K562 (cell line): ENCODE data around the gene ALCAM. TPM values are rescaled to one million over a fixed set of nuclear protein-coding genes. Genes with fewer than 3 reads are reported as not detected.

Experiments used
- ATAC-seq: fragments of 200-7000 bp; cut with Tn5 transposase; 3 replicates; pipeline ENCODE4 v1.9.1; 2020; ENCODE audit warnings: moderate library complexity
- BruUV-seq: library from RNA; stranded (reverse); fragments of 400-500 nt; replicated peaks from 2 replicates; lab custom pipeline; 2021; lab: Mats Ljungman, UMichigan
- CTCF ChIA-PET: fragments of 300-600 bp; formaldehyde crosslinking; extraction: SDS; loops from one replicate; lab custom pipeline; 2021; ENCODE audit warnings: low intra/inter-chr PET ratio; lab: Yijun Ruan, JAX
- POLR2A ChIA-PET: fragments of 300-600, 350-650 bp; sonication (Branson Sonifier 250); formaldehyde crosslinking; extraction: SDS; loops from one replicate; lab custom pipeline; 2021; ENCODE audit warnings: antibody characterized with exemption, inconsistent platforms; lab: Yijun Ruan, JAX
- DNase-seq, 4 experiments: peaks; one replicate each; pipeline versions ENCODE4 v3.0.0 to v3.0.0-alpha.2; 2011 to 2018; ENCODE audit warnings: low spot score in 3 of 4, mixed read lengths in 3 of 4; ENCODE audit errors: extremely low read depth in 1 of 4
- FAIRE-seq: peaks from 2 replicates; lab custom pipeline; 2011; peaks lifted over from hg19 to GRCh38; lab: Jason Lieb, UNC
- H2AFZ ChIP-seq: 2 replicates; pipeline ENCODE4 v1.6.0; 2011; ENCODE audit warnings: low read depth, low read length, control low read depth, inconsistent platforms
- H3K27ac ChIP-seq: fragments of 200-600 bp; 3 replicates; pipeline ENCODE4 v1.8.0; 2011; ENCODE audit warnings: low read depth, mild to moderate bottlenecking, control low read depth, inconsistent platforms, low read length, moderate library complexity, mixed read lengths; ENCODE audit errors: extremely low read depth
- H3K27me3 ChIP-seq, 2 experiments: fragments of 300-600 bp in 1 of 2; 2 replicates in 1 of 2; 3 replicates in 1 of 2; pipeline versions ENCODE4 v1.6.0 to v1.8.0; 2011; ENCODE audit warnings: inconsistent platforms in 2 of 2, low read length in 2 of 2, mild to moderate bottlenecking in 1 of 2, mixed read lengths in 1 of 2, moderate library complexity in 1 of 2; ENCODE audit not compliant: control insufficient read depth in 2 of 2, insufficient read depth in 2 of 2
- H3K36me3 ChIP-seq: fragments of 300-600 bp; 3 replicates; pipeline ENCODE4 v1.8.0; 2011; ENCODE audit warnings: mild to moderate bottlenecking, low read length, inconsistent platforms; ENCODE audit not compliant: control insufficient read depth, insufficient read depth
- H3K4me1 ChIP-seq, 2 experiments: fragments of 200-600 bp in 1 of 2; replicated peaks in 1 of 2; 2 replicates in 1 of 2; 3 replicates in 1 of 2; pipeline versions ENCODE4 v1.5.1 to v1.8.0; 2011; ENCODE audit warnings: inconsistent platforms in 2 of 2, low read length in 2 of 2, mild to moderate bottlenecking in 1 of 2, mixed read lengths in 1 of 2, moderate library complexity in 1 of 2; ENCODE audit not compliant: control insufficient read depth in 2 of 2, insufficient read depth in 2 of 2
- H3K4me2 ChIP-seq: 2 replicates; pipeline ENCODE4 v1.6.1; 2011; ENCODE audit warnings: low read length, control low read depth, inconsistent platforms, mixed read lengths; ENCODE audit not compliant: insufficient read depth
- H3K4me3 ChIP-seq: fragments of 200-600 bp; sonication (generic), shearing (Covaris generic); 2 replicates; pipeline ENCODE4 v1.5.1; 2016; ENCODE audit warnings: control low read depth, inconsistent platforms
- H3K79me2 ChIP-seq: fragments of 200-600 bp; 3 replicates; pipeline ENCODE4 v1.8.0; 2011; ENCODE audit warnings: low read length, inconsistent platforms; ENCODE audit not compliant: control insufficient read depth, insufficient read depth
- H3K9ac ChIP-seq, 2 experiments: 2 replicates each; pipeline versions ENCODE4 v1.6.0 to v1.6.1; 2011; ENCODE audit warnings: low read depth in 2 of 2, low read length in 2 of 2, control low read depth in 1 of 2, inconsistent platforms in 1 of 2, mild to moderate bottlenecking in 1 of 2, mixed read lengths in 1 of 2; ENCODE audit not compliant: insufficient read depth in 1 of 2
- H3K9me1 ChIP-seq: one replicate; pipeline ENCODE4 v1.6.0; 2011; ENCODE audit warnings: inconsistent platforms, mild to moderate bottlenecking, low read length, moderate library complexity; ENCODE audit not compliant: control insufficient read depth, insufficient read depth
- H3K9me3 ChIP-seq: replicated peaks from 2 replicates; pipeline ENCODE4 v1.5.1; 2011; ENCODE audit warnings: low read depth, low read length, inconsistent platforms; ENCODE audit not compliant: control insufficient read depth, insufficient read depth
- H4K20me1 ChIP-seq: replicated peaks from 2 replicates; pipeline ENCODE4 v1.6.1; 2011; ENCODE audit warnings: low read length, inconsistent platforms, mixed read lengths; ENCODE audit not compliant: control insufficient read depth, insufficient read depth
- DNMT1 ChIP-seq: fragments of 450-650 bp; IDR thresholded peaks from 2 replicates; pipeline ENCODE4 v1.6.1; 2016; ENCODE audit warnings: antibody characterized with exemption, mild to moderate bottlenecking
- HDAC8 ChIP-seq: fragments of 450-650 bp; IDR thresholded peaks from 2 replicates; pipeline ENCODE4 v1.6.1; 2016; ENCODE audit warnings: mild to moderate bottlenecking, missing genetic modification characterization, moderate library complexity, missing compliant biosample characterization
- RBM34 ChIP-seq: fragments of 200-400 bp; formaldehyde crosslinking; IDR thresholded peaks from 2 replicates; pipeline ENCODE4 v1.6.1; 2018; ENCODE audit warnings: low read length, borderline replicate concordance; ENCODE audit not compliant: insufficient read depth
- TBP ChIP-seq: optimal IDR thresholded peaks from 2 replicates; pipeline ENCODE3; 2011; ENCODE audit warnings: low read depth, low read length, improper control_type of control experiment
- TCF7L2 ChIP-seq: fragments of 150-350 bp; IDR thresholded peaks from 2 replicates; pipeline ENCODE4 v1.6.1; 2016; ENCODE audit warnings: low read depth, mild to moderate bottlenecking, low read length, moderate library complexity
- ZC3H4 ChIP-seq: sonication (generic); formaldehyde crosslinking; IDR thresholded peaks from 2 replicates; pipeline ENCODE4 v1.9.0; 2021; ENCODE audit warnings: missing genetic modification reagents, borderline replicate concordance
- ZNF277 ChIP-seq: fragments of 250-450 bp; sonication (Bioruptor Pico); IDR thresholded peaks from 2 replicates; pipeline ENCODE4 v1.8.0; 2022; ENCODE audit warnings: inconsistent platforms, mild to moderate bottlenecking, moderate library complexity, borderline replicate concordance
- WGBS: fragments of 100-300 bp; shearing (Covaris generic); methylation state at CpG from one replicate; pipeline ENCODE4 v1.1.6; 2016; ENCODE audit warnings: low coverage, mixed read lengths; ENCODE audit not compliant: insufficient coverage; ENCODE audit errors: missing lambda C conversion rate; 5-methylcytosine and 5-hydroxymethylcytosine counted together
- in situ Hi-C: fragments of 300-500 bp; cut with MboI; formaldehyde crosslinking; loops from 4 replicates; pipeline ENCODE4 v1.15.0; 2018; ENCODE audit warnings: inconsistent platforms, mixed read lengths
- intact Hi-C: fragments of 100-400 bp; cut with micrococcal nuclease; formaldehyde crosslinking; loops from 2 replicates; pipeline ENCODE4 v1.14.2; 2022
- polyA plus RNA-seq, 8 experiments: library from polyadenylated mRNA; depleted of rRNA in 4 of 8; stranded (reverse) in 5 of 8; unstranded in 3 of 8; fragments of >200 nt; fragmentation: Nextera tagmentation in 2 of 8; fragmentation: Illumina TruSeq in 1 of 8; extraction: Ambion mirVana in 2 of 8; extraction: Trizol in 1 of 8; gene quantifications; 2 replicates each; pipeline versions ENCODE4 v1.2.1 to v1.2.3, GENCODE V29; 2011 to 2014; ENCODE audit warnings: inconsistent platforms in 1 of 8, missing spikeins in 1 of 8
- total RNA-seq, 7 experiments: library from RNA; depleted of rRNA in 6 of 7; stranded (reverse); fragments of >200 nt in 6 of 7; fragmentation: Illumina TruSeq in 2 of 7; extraction: Trizol in 2 of 7; gene quantifications; 2 replicates each; pipeline versions ENCODE4 v1.2.1 to v1.2.3, GENCODE V29; 2011 to 2021; ENCODE audit warnings: low replicate concordance in 1 of 7

Gene ALCAM
- total and polyA plus RNA-seq, 9 of the 15 experiments (the other 6 are each of a cell fraction or from before 2014, with no cell fraction given): 0.03 to 0.98 (median 0.14) TPM; not detected in 1

DNA sequence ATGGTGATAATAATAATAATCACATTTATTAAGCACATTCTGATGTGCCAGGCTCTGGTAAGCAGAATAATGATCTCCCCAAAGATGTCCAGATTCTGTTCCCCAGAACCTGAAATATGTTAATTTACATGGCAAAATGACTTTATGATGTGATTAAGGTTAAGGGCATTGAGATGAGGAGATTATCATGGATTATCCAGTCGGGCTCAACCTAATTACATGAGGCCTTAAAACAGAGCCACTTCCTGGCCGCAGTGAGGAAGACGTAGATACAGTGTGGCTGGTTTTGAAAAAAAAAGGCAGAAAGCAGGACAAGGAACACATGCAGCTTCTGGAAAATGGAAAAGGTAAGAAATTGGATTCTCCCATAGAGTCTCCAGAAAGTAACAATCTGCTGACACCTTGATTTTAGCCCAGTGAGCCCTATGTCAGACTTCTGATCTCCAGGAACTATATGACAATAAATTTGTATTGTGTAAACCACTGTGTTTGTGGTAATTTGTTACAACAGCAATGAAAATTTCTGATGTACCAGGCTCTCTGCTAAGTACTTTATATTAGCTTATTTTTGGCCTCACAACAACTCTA lies 126.7 kb downstream of the ALCAM start:
- no peak overlapping the region for H3K9ac ChIP-seq
- no peak overlapping the region for H3K4me2 ChIP-seq
- H3K79me2 ChIP-seq: no peaks in the 10 kb centered on the region
- no peak for TF ChIP-seq DNMT1
- TF ChIP-seq TCF7L2: no peak
- TF ChIP-seq HDAC8 (tag): no peak
- TF ChIP-seq ZNF277 (CRISPR knock-in tag): no peak
- no peak for TF ChIP-seq RBM34
- no peak for TF ChIP-seq ZC3H4
- TF ChIP-seq TBP: no peak
- H3K4me1 ChIP-seq: no peaks in the 10 kb centered on the region
- intact Hi-C loops: no loop called here
- H3K27me3 ChIP-seq: no peaks in the 10 kb centered on the region
- no peak for ATAC-seq
- no peaks in the 10 kb centered on the region for H3K9me1 ChIP-seq
- ChIA-PET POLR2A (no interaction called here), CTCF (no interaction called here)
- H3K36me3 ChIP-seq: no peaks in the 10 kb centered on the region
- H2AFZ ChIP-seq: no peak overlapping the region
- no peak overlapping the region for H3K27ac ChIP-seq
- WGBS: 0% methylated on average over 3 of the region's 3 CpGs
- H3K4me3 ChIP-seq: no peak overlapping the region
- no peak for DNase-seq
- in situ Hi-C loops: no loop called here
- no peaks in the 10 kb centered on the region for H4K20me1 ChIP-seq
- H3K9me3 ChIP-seq: no peaks in the 10 kb centered on the region
- no TSS peak for BruUV-seq
- FAIRE-seq: no peak
